NCI-H460 (cell line): Measurements from ENCODE around the gene IGF2. TPM values are rescaled to one million over a fixed set of nuclear protein-coding genes. Genes with fewer than 3 reads are reported as not detected.

ENCODE experiments used
- small RNA-seq, 2 experiments: library from RNA; depleted of rRNA; stranded (forward); fragments of <200 nt; gene quantifications; one replicate each; pipeline ENCODE3, GENCODE V24; 2014
- total RNA-seq: library from RNA; depleted of rRNA; stranded (reverse); fragments of >200 nt; shearing (Covaris generic); gene quantifications from 2 replicates; pipeline ENCODE4 v1.2.3, GENCODE V29; 2014; rRNA removed

Gene IGF2
- total RNA-seq, 1 experiment from 2014 or later = 0.15 TPM

Small RNA genes lying within 50 kb of the gene (small RNA-seq; reads per million reads assigned to genes)
- gene MIR4686 (0 reads per million in 2 experiments), gene MIR483 (0 reads per million in 2 experiments)

Other genes with a start within 250 kb of the IGF2 start
- not detected in 2 replicates for gene PRR33, start 247.5 kb downstream of the IGF2 start, total RNA-seq
- gene TNNT3, start 219.7 kb downstream of the IGF2 start, total RNA-seq = not detected in 2 replicates
- 74.9 and 80.3 TPM in 2 replicates for gene MRPL23, start 192.1 kb downstream of the IGF2 start, total RNA-seq
- 0.40 and 1.5 TPM in 2 replicates for gene H19, start 141.5 kb downstream of the IGF2 start, total RNA-seq
- gene INS, start 21.8 kb upstream of the IGF2 start, total RNA-seq = not detected in 2 replicates
- not detected in 2 replicates for gene TH, start 32.4 kb upstream of the IGF2 start, total RNA-seq
- gene ASCL2, start 131.2 kb upstream of the IGF2 start, total RNA-seq = not detected in 2 replicates
- gene C11orf21, start 162.5 kb upstream of the IGF2 start, total RNA-seq = not detected in 2 replicates
- gene TSPAN32, start 162.6 kb upstream of the IGF2 start, total RNA-seq = not detected in 2 replicates
- gene CD81, start 237.9 kb upstream of the IGF2 start, total RNA-seq = 75.2 and 83.6 TPM in 2 replicates